ENCODE data around the gene REV1. TPM values are rescaled to one million over a fixed set of nuclear protein-coding genes. Genes with fewer than 3 reads are reported as not detected.

Gene REV1
- total and polyA plus RNA-seq, 2 experiments from 2014 or later, result 14.4 to 19.5 TPM

DNA sequence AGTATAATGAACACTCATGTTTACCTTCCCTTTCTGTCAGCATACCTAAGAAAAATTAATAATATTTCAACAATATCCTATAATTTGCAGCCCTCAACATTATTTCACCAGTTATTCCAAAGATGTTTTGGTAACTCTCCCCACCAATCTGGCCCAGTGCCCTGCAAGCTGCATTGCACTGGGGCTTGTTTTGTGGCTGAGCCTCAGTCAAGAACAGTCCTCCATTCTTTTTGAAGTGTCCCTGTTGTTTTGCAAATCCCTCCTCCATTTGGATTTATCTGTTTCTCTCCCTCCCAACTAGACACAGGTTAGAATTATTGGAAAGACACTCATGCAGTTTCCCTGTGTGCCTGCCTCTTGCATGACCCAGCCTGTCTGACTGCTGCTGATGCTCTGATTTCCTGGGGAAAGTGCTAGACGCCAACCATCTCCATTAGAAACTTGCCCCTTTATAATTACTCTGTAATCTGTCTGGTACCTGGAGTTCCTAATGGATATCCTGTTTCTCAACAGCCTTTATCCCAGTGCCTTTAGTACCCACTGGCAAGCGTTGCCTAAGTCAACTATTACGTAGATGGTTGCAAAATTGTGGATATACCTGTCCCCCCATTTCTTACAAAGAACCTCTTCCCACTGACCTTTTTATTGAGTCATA, 92.4 kb downstream of the REV1 start:
- no peak overlapping the region for H3K9ac ChIP-seq
- H3K4me1 ChIP-seq (ENCODE audit: insufficient read depth), result no peaks in the 10 kb centered on the region
- H3K27me3 ChIP-seq (replicated peaks; ENCODE audit: insufficient read depth), result no peaks in the 10 kb centered on the region
- H4K20me1 ChIP-seq (ENCODE audit: insufficient read depth), result no peaks in the 10 kb centered on the region
- H3K79me2 ChIP-seq (ENCODE audit: insufficient read depth), result no peaks in the 10 kb centered on the region
- TF ChIP-seq EZH2 (IDR thresholded peaks at IDR 0.05; ENCODE audit: insufficient read depth, poor library complexity, severe bottlenecking), result no peak
- no peak for TF ChIP-seq EZH2phosphoT487 (IDR thresholded peaks at IDR 0.05; ENCODE audit: insufficient read depth, low read depth)
- no peak overlapping the region for H3K4me3 ChIP-seq
- H3K4me2 ChIP-seq (ENCODE audit: unreplicated experiment), result no peak overlapping the region
- H3K9me3 ChIP-seq (ENCODE audit: low read depth), result no peaks in the 10 kb centered on the region
- in situ Hi-C loops (cut with MboI), result no loop called here
- H3K27ac ChIP-seq, result no peak overlapping the region
- WGBS, 2 experiments (ENCODE audit: low coverage in 1 of 2, low lambda C conversion rate in 2 of 2, missing lambda C conversion rate in 2 of 2), result 92 to 95% methylated on average over 3 of the region's 3 CpGs
- H3K36me3 ChIP-seq (ENCODE audit: low read depth), result peaks cover 73% of the 10 kb centered on the region
- H2AFZ ChIP-seq, result no peak overlapping the region
- DNase-seq, result no peak
- no peaks in the 10 kb centered on the region for H3K9me2 ChIP-seq (ENCODE audit: insufficient read depth)
- peaks cover 44% of the 10 kb centered on the region for H3F3A ChIP-seq (ENCODE audit: insufficient read depth)

DNA sequence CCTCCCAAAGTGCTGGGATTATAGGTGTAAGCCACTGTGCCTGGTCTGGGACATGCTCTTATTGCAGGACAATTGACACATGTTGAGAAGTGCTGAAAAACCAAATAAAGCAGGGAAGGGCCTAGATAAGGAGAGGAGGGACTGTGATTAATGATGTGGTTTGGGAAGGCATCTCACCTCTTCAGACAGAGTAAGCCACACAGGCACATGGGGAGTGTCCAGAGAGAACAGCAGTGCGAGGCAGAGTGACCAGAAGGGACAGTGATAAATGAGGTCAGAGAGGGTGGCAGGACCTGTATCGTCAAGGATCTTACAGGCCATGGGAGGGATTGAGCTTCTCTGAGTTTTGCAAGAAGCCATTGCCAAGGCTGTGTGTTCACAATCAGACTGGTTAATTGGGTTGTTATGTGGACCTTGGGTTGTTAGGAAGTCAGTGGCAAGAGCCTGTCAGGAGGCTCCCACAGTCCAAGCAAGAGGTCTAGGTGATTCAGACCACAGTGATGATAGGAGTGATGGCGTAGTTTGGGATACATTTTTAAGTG, 94.2 kb downstream of the REV1 start:
- H2AFZ ChIP-seq, result no peak overlapping the region
- in situ Hi-C loops (cut with MboI), result no loop called here
- no peak for DNase-seq
- 82 to 86% methylated on average over 3 of the region's 3 CpGs for WGBS, 2 experiments (ENCODE audit: low coverage in 1 of 2, low lambda C conversion rate in 2 of 2, missing lambda C conversion rate in 2 of 2)
- H3K9me3 ChIP-seq (ENCODE audit: low read depth), result no peaks in the 10 kb centered on the region
- H3K9ac ChIP-seq, result no peak overlapping the region
- peaks cover 8% of the 10 kb centered on the region; the same call in 1 of the 2 replicates for H3K79me2 ChIP-seq (ENCODE audit: insufficient read depth)
- no peaks in the 10 kb centered on the region for H3K9me2 ChIP-seq (ENCODE audit: insufficient read depth)
- H3K27me3 ChIP-seq (replicated peaks; ENCODE audit: insufficient read depth), result no peaks in the 10 kb centered on the region
- H3K4me3 ChIP-seq, result no peak overlapping the region
- no peaks in the 10 kb centered on the region for H4K20me1 ChIP-seq (ENCODE audit: insufficient read depth)
- H3K27ac ChIP-seq, result no peak overlapping the region
- no peak for TF ChIP-seq EZH2 (IDR thresholded peaks at IDR 0.05; ENCODE audit: insufficient read depth, poor library complexity, severe bottlenecking)
- no peak for TF ChIP-seq EZH2phosphoT487 (IDR thresholded peaks at IDR 0.05; ENCODE audit: insufficient read depth, low read depth)
- H3K36me3 ChIP-seq (ENCODE audit: low read depth), result peaks cover 63% of the 10 kb centered on the region
- H3F3A ChIP-seq (ENCODE audit: insufficient read depth), result peaks cover 34% of the 10 kb centered on the region
- no peaks in the 10 kb centered on the region for H3K4me1 ChIP-seq (ENCODE audit: insufficient read depth)
- H3K4me2 ChIP-seq (ENCODE audit: unreplicated experiment), result no peak overlapping the region

DNA sequence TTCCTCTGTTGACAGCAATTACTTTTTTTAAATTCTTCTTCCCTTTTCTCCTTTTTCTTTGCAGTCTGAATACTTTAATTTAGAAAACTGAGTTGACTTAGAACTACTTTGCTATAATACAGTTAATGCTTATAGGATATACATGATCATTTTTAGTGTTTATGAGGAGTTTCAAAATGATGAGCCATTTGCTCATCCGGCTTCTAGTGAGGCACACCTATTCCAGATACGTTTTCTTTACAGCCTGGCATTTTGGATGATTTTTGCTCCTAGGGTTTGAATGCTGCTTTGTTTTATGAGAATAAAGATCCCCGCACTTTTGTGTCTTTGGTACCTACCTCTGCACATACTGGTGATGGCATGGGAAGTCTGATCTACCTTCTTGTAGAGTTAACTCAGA, 99.9 kb downstream of the REV1 start:
- DNase-seq, result peak; percentile 71
- H3K4me1 ChIP-seq (ENCODE audit: insufficient read depth), result peaks cover 17% of the 10 kb centered on the region
- peak overlapping the region; percentile 80 for H3K27ac ChIP-seq
- H4K20me1 ChIP-seq (ENCODE audit: insufficient read depth), result no peaks in the 10 kb centered on the region
- H3F3A ChIP-seq (ENCODE audit: insufficient read depth), result peaks cover 22% of the 10 kb centered on the region
- H3K4me3 ChIP-seq, result no peak overlapping the region; the same call in 1 of the 2 replicates
- H3K9me2 ChIP-seq (ENCODE audit: insufficient read depth), result no peaks in the 10 kb centered on the region
- no peak overlapping the region for H2AFZ ChIP-seq
- H3K27me3 ChIP-seq (replicated peaks; ENCODE audit: insufficient read depth), result no peaks in the 10 kb centered on the region
- H3K9ac ChIP-seq, result peak overlapping the region; percentile 48
- TF ChIP-seq EZH2phosphoT487 (IDR thresholded peaks at IDR 0.05; ENCODE audit: insufficient read depth, low read depth) (no peak), EZH2 (IDR thresholded peaks at IDR 0.05; ENCODE audit: insufficient read depth, poor library complexity, severe bottlenecking) (no peak)
- H3K4me2 ChIP-seq (ENCODE audit: unreplicated experiment), result peak overlapping the region; percentile 62
- H3K9me3 ChIP-seq (ENCODE audit: low read depth), result no peaks in the 10 kb centered on the region
- peaks cover 32% of the 10 kb centered on the region for H3K36me3 ChIP-seq (ENCODE audit: low read depth)
- WGBS, 2 experiments (ENCODE audit: low coverage in 1 of 2, low lambda C conversion rate in 2 of 2, missing lambda C conversion rate in 2 of 2), result 33 to 34% methylated on average over 3 of the region's 3 CpGs
- in situ Hi-C loops (cut with MboI), result no loop called here
- peaks cover 30% of the 10 kb centered on the region for H3K79me2 ChIP-seq (ENCODE audit: insufficient read depth)

DNA sequence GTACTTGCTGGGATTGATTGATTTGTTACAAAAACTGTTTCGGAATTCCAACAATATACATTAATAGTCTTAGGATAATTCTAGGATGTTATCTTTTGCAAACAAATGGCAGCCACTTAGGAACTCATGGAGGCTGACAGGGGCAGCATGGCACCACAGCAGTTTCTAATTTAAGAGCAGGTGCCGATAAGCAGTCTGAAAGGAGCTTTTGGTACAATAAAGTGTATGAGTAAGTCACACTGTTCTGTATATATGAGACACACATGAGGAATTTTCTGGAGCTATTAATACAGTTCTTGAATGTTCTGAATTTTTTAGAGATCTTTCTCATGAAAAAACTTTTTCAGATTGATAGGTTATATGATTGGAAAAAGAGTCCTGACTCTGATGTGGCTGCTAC, 100.4 kb downstream of the REV1 start:
- peak overlapping the region; percentile 62 for H3K4me2 ChIP-seq (ENCODE audit: unreplicated experiment)
- in situ Hi-C loops (cut with MboI), result no loop called here
- peaks cover 17% of the 10 kb centered on the region for H3K4me1 ChIP-seq (ENCODE audit: insufficient read depth)
- peaks cover 22% of the 10 kb centered on the region for H3F3A ChIP-seq (ENCODE audit: insufficient read depth)
- peak overlapping the region; percentile 80 for H3K27ac ChIP-seq
- H3K36me3 ChIP-seq (ENCODE audit: low read depth), result peaks cover 27% of the 10 kb centered on the region
- H3K27me3 ChIP-seq (replicated peaks; ENCODE audit: insufficient read depth), result no peaks in the 10 kb centered on the region
- H4K20me1 ChIP-seq (ENCODE audit: insufficient read depth), result no peaks in the 10 kb centered on the region
- no peak overlapping the region; the same call in 1 of the 2 replicates for H3K4me3 ChIP-seq
- no peak overlapping the region for H2AFZ ChIP-seq
- peak; percentile 74 for DNase-seq
- H3K79me2 ChIP-seq (ENCODE audit: insufficient read depth), result peaks cover 30% of the 10 kb centered on the region
- H3K9me2 ChIP-seq (ENCODE audit: insufficient read depth), result no peaks in the 10 kb centered on the region
- no peaks in the 10 kb centered on the region for H3K9me3 ChIP-seq (ENCODE audit: low read depth)
- no peak for TF ChIP-seq EZH2phosphoT487 (IDR thresholded peaks at IDR 0.05; ENCODE audit: insufficient read depth, low read depth)
- TF ChIP-seq EZH2 (IDR thresholded peaks at IDR 0.05; ENCODE audit: insufficient read depth, poor library complexity, severe bottlenecking), result no peak
- H3K9ac ChIP-seq, result peak overlapping the region; percentile 48
- WGBS, 2 experiments (ENCODE audit: low coverage in 1 of 2, low lambda C conversion rate in 2 of 2, missing lambda C conversion rate in 2 of 2), result 25 to 30% methylated on average over 2 of the region's 2 CpGs

All from GM23248 (cell line).